ENCODE measurements around the gene ADH1C.
"Not testable (repeated sequence)": the region's sequence is repeated elsewhere in the genome, so short reads cannot be mapped to it uniquely, and the experiment has no call there.

Gene ADH1C

DNA sequence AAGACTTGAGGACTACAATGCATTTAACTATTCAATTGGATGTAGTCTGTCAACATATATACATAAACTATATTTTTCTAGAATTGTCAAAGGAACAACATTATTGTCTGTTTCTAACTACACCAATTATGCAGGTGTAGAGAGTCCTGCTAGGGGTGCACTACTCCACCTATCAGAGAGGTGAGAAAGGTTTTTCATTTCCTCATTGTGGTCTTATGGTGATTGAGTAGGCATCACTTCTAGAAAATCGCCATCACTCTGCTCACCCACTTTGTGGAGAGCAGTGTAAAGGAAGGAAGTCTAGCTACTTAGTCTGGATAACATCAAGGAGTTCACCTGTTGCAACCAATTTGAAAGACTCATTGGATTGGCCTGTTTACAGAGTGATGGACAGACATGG, 4.4 kb upstream of the ADH1C start:
- DNase-seq: no peak

DNA sequence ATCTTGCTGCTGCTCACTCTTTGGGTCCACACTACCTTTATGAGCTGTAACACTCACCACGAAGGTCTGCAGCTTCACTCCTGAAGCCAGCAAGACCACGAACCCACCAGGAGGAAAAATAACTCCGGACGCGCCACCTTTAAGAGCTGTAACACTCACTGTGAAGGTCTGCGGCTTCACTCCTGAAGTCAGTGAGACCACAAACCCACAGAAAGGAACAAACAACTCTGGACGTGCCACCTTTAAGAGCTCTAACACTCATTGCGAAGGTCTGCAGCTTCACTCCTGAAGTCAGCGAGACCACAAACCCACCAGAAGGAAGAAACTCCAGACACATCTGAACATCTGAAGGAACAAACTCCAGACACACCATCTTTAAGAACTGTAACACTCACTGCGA, 3.6 kb upstream of the ADH1C start:
- not testable (repeated sequence) for DNase-seq

DNA sequence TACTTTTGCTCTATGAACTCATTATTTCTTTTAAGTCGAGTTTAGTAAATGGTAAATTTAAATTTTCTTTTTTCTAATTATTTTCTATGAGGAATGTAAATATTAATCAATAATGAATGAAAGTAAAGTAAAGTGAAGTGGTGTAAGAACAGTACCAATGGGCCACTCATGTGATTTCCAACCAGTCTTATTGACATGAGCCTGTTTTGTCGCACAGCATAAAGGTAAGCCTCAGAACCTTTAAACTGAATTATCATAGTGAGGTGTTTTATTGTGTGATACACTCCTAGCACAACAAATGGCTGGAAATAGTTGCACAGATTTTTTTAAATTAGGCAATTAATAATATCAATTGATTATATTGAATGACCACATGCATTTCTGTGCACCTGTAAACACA, 1.1 kb downstream of the ADH1C start:
- no peak for DNase-seq

DNA sequence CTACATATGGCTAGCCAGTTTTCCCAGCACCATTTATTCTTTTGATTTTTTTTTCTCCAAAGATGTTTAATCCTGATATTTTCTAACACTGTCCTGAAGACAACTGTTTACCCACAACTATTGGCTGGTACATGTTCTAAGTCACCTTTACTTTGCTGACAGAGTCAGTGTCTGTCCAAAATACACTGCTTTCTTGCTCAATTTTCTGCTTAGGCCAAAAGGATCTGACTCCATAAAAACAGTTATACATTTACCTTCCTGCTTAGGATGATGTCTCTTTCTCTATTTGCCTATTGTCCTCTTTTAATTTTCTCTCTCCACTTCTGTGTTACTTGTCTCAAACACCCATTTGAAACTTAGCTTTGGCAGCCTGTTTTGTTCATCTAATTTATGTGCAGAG, 3.2 kb downstream of the ADH1C start:
- DNase-seq: no peak

DNA sequence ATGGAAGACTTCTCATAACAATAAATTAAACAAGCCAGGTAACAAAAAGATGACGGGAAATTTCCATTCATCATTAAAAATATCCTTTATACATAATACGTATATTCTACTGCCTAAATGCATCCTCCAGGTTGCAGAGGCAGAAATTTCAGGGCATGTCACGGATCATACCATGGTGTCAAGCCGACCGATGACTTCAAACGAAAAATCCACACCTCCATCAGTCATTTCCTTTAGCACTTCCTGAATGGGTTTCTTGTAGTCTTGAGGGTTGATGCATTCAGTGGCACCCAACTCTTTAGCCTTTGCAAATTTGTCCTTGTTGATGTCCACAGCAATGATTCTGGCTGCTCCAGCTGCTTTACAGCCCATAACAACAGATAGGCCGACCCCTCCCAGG, 9.9 kb downstream of the ADH1C start:
- DNase-seq: not testable (repeated sequence)

DNA sequence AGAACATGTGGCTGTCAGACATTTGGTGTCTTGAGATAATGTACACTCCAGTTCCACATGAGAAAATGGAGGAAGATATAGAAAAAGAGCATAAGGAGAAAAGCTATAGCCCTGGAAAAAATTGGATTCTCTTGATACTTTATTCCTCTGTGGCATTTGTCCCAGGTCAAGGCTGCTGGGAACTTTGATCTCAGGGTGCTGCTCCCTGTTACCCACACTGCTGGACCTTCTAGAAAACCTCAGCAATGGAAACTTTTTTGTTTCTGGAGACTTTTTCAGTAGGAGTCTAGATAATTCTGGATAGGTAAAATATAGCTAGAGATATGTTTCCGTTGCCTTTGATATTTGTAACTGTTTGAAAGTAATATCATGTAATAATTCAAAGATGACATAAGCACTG, 11.1 kb downstream of the ADH1C start:
- DNase-seq: no peak

DNA sequence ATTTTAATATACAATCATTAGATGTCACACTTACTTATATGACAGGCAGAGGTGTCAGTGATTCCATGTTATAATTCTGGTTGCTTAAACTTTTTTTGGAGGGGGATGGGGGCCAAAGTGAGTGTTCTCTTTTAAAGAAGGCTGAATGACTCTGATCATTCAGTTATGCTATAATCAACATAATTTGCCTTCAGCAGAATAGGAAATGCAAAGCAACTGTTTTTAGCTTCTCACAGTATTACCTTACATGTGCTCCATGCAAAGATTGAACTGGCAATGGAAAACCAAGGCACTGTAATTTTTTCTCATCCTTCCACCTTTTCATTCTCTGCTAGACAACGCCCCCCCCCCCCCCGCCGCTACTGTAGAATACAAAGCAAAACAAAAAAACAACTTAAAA, 13.4 kb downstream of the ADH1C start:
- DNase-seq: no peak

DNA sequence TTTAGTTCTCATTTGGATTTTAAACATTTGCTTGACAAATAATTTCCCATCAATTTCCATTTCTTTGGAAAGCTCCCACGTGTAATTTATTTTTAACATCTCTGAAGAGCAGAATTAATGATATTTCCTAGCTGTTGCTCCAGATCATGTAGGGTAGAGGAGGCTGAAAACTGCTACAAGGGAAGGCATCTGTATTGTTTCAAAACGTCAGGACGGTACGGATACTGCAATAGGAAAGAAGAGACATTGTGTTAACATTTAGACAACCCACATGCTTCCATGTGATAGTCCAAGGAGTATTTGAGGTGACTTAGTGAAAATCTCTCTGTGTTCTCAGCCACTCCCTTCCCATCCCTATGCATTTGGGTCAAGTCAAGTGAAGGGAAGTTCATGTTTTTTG, 16.0 kb downstream of the ADH1C start:
- no peak for DNase-seq

DNA sequence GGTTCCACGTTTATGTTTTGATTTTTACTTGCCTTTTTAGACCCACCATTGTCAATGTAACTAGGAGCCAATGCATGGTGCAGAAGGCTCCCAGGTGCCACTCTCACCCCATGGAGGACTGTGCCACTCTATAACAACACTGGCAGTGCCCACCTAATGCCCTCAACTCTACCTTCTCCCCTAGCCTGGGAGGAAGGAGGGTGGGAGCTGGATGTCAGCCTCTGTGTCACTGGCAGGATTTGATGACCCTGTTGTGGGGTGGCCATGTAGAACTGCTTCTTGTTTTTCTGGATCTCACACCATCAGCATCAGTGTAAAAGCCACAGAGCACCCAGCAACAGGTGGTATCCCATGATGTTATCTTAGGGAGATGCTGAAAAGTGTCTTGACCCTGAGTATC, 17.7 kb downstream of the ADH1C start:
- DNase-seq: no peak

DNA sequence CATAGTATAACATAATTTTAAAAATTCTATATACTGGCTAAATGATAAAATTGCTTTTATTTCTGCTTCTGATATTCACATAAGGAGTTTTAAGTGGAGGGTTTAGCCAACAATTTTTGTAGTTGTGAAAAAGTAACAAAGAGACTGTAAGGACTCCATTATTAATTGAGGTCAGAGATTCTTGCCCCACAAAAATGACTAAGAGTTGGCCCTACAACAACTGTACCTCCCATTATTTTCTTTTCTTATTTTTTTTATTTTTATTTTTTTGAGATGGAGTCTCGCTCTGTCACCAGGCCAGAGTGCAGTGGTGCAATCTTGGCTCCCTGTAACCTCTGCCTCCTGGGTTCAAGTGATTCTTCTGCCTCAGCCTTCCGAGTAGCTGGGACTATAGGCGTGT, 21.9 kb downstream of the ADH1C start:
- DNase-seq: no peak

DNA sequence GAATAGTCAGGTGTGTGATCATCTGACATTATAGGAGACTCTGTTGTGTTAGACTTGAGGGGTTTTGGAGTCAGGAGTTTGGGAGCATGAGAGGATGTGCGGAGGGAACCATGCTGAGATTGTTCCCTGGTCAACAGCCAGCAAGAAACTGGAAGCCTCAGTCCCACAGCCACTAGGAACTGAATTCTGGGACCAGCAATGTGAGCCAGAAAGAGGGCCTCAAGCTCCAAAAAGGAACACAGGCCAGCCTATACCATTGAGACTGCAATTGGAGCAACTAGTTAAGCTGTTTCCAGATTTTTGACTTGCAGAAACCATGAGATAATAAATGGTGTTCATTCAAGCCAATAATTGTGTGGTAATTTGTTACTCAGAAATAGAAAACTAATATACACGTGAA, 22.7 kb downstream of the ADH1C start:
- no peak for DNase-seq

DNA sequence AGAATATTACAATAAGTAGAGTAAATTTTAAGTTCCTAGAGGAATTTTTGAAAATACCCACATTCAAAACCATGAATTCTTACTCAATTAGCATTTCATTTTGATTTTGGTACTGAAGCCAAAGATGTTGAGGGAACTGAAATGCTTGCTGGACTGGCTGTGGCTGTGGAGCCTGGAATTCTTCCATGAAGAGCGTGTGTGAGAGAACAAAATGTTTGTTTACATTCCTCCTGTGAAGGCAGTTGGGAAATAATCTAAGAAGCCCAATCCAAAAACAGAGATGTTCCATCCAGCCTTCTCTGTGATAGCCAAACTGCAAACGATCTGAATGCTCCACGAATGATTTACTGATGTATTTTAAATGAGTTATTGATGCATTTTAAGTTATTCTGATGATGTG, 27.6 kb downstream of the ADH1C start:
- DNase-seq: no peak

DNA sequence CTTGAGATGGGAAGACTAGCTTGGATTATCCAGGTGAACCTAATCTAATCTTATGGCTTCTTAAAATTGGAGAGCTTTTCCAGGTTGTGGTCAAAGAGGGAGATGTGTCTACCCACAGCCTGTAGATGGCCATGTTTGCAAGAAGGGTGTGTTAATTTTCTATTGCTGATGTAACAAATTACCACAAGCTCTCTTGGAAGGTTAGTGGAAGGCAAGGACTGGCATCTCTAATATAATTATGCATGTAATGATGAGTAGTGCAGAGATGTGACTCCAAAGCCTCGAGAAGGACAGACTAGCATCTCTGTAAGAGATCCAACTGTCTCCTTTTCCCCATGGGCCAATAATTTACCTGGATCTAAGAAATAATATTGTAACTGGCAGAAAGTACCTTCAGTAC, 28.2 kb downstream of the ADH1C start:
- no peak for DNase-seq

DNA sequence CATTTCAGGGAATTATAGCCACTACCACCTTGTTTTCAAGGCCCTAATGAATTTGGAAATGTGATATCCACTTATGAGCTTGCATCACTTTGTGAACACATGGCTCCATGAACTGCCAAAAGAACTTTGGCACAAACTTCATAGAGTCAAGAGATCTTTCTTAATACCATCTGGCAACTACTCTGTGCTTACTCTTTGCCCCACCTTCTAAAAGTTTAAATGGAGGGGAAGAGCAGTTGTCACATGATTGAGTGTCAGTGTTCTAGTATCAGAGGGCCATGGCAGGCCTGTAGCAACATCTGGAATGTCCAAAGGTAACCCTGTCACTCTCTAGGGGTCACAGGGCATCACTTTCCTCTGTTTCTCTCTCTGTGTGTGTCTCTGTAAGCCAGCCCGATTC, 28.8 kb downstream of the ADH1C start:
- DNase-seq: no peak

DNA sequence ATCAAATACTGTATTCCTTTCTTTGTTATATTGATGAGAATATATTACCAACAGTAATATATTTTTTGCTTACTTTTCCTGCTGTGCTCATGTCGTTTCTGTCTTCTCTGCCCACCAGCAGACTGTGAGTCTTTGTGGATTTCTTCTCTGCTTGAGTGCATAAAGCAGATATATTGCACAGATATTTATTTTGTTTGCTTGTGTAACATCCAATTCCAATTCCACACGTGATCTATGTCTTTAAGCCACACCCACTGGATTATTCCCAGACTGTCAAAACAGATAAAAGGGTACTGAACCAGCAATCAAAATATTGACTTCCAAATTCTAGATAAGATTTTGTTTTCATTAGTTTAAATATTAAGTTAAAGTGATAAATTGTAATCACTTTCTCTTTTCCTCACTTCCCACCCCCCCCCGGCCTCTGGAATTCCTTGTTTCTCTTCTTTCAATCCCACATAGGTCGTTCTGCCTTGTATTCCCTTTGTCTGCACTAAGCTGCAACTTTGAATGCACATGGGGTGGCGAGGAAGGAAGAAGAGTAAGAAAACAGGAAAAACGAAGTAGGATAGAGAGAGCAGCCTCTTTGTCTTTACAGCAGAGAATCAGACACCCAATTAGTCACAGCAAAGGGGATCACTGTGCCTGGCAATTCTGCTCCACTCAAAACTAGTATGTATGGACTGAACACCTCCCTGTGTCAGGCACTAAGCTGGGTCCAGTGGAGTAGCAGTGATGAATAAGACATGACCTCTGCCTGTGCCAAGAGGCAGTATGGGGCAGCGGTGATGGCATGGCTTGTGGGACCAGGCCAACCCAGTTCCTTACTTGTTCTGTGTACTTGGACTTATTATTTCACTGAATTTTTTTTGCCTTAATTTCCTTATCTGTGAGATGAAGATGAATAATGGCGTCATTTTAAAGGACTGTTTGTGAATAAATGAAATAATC, 31.0 kb downstream of the ADH1C start, which contains the start of gene ADH1B:
ADH1B (minus strand) TSS at position 161 of the 951 bp plus-strand sequence; CDS start at position 91, 70 bp downstream.
- no peak for DNase-seq

DNA sequence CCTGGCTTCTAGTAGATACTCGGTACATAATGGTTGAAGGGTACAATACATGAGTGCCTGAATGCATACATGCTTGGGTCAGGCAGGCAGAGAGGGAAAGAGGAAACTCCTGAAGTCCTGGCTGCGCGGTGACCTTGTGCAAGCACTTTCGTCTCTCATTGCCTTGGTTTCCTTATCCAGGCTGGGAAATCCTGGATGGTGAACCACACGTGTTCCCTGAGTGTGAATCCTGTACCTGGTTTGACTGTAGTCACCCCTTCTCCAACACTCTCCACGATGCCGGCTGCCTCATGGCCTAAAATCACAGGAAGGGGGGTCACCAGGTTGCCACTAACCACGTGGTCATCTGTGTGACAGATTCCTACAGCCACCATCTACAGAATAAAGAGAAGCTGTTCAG, 34.7 kb downstream of the ADH1C start:
- DNase-seq: not testable (repeated sequence)

DNA sequence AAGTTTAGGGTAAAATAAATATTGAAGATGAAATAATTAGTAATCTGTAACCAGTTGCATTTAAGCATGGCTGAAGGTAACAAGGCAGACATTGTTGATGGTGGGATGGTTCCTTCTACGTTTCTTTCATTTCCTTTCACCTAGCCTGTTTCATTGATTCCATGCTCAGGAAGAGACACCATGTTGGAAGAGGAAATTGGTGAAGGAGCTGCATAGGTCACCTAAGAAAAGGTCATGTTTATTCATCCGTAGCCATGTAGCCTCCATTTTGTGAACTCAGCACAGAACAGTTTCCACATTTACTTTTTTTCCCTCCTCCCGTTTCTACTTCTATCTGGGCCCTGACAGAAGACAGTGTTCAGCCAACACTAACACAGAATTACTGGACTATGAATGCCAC, 35.2 kb downstream of the ADH1C start:
- DNase-seq: no peak

DNA sequence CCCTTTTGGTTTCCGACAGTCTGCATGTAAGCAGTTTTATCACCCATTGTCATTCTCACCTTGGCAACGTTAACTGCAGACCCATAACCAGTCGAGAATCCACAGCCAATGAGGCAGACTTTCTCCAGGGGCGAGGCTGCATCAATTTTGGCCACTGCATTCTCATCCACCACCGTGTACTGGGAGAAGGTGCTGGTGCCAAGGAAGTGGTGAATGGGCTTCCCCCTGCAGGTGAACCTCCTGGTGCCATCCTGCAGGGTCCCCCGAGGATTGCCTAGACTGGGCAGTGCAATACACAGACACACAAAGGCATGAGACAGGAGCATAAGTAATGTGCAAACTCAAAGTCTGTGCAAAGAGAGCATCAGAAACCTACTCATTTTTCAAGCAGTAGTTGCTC, 36.7 kb downstream of the ADH1C start:
- DNase-seq: no peak

DNA sequence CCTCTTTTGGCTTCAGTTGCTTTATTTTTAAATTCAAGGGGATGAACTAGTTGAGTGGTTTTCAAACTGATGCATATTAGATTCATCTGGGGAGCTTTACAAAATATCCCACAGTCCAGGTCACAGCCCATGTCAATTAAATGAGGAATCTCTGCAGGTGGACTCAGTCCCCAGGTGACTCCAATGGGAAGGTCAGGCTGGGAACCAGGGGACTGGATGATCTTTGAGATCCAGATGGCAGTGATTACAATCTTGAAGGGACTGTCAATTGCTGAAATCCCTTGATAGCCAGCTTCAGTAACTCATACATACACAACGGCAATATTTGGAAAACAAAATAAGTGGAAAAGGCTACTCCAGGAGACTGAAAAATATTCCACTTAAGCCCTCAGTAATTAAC, 38.3 kb downstream of the ADH1C start:
- no peak for DNase-seq

DNA sequence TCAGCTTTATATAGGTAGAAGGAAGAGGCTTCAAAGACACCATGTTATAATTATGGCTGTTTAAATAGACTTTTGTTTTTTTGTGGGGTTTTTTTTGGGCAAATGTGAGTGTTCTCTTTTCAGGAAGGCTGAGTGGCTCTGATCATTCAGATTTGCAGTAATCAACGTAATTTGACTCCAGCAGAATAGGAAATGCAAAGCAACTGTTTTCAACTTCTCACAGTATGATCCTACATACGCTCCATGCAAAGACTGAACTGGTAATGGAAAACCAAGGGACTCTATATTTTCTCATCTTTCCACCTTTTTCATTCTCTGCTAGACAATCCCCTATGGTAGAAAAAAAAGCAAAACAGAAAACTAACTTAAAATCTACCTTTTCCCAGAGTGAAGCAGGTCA, 42.2 kb downstream of the ADH1C start:
- no peak for DNase-seq

DNA sequence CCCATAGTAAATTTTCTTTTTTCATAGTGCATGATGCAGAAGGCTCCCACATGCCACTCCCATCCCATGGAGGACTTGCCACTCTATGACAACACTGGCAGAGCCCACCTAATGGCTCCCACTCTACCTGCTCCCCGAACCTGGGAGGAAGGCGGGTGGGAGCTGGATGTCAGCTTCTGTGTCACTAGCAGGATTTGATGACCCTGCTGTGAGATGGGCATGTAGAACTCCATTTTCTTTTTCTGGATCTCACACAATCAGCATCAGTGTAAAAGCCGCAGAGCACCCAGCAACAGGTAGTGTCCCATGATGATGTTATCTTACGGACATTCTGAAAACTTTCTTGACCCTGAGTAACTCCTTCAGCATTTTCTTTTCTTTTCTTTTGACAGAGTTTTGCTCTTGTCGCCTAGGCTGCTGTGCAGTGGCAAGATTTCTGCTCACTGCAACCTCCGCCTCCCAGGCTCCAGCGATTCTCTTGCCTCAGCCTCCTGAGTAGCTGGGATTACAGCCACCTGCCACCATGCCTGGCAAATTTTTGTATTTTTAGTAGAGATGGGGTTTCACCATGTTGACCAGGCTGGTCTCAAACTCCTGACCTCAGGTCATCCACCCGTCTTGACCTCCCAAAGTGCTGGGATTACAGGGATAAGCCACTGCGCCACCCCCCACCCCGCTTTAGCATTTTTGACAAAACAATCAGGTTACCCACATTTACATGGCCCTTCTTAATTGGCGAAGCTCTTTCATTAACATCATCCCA, 46.7 kb downstream of the ADH1C start:
- DNase-seq: no peak

DNA sequence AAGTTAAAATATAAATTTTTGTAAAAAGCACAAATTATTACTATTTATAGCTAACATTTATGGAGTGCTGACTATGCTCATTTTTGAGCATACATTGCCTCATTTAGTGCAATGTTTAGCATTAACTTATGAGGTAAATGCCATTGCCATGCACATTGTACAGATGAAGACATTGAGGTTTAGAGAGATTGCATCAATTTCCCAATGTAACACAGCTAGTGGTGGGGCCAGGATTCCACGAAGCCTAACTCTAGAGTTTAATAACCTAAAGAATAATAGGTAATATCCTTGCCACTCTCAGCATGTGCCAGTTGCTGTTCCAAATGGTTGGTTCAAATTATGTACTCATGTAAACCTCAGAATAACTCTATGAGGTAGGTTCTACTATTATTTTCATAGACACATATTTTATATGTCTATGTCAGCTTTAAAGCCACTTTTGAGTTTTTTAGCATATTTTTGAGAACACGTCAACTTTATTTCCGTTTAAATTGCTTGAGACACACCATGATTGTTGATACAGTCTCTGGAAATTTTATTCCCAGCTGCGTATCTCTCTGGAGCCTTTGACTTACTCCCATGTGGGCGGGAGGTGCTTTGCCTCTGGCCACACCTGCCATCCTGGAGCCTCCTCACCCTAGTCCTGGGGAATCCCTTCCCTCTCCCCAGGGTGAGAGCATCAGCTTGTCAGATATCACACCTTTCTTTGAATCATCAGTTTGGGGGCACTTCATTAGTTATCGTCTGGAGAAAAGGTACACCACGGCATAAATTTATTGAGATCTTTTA, 51.0 kb downstream of the ADH1C start:
- DNase-seq: no peak

DNA sequence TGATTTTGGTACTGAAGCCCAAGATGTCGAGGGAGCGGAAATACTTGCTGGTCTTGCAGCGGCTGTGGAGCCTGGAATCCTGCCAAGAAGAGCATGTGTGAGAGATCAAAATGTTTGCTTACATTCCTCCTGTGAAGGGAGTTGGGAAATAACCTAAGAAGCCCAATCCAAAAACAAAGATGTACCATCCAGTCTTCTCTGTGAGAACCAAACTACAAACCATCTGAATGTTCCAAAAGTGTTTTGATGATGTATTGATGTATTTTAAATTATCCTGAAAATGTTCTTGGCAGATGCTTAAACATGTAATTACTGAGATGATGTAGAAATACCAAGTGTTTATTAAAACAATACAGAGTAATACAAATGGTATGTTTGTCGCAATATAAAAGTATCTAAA, 51.6 kb downstream of the ADH1C start:
- DNase-seq: no peak
